Right forelimb (tissue), 1 donor: ENCODE data around the gene ATE1.
"Not testable (repeated sequence)": the region's sequence is repeated elsewhere in the genome, so short reads cannot be mapped to it uniquely, and the experiment has no call there.

Experiments
- DNase-seq: peaks from one replicate; pipeline ENCODE4 v3.0.0-alpha.2; 2018

ATE1 gene

GRCh38 chr10:121826773-121827172, 101.1 kb downstream of the ATE1 start:
- DNase-seq: not testable (repeated sequence)

GRCh38 chr10:121823993-121824463, 103.8 kb downstream of the ATE1 start:
- DNase-seq: no peak

- DNase-seq: no peak
Measured at GRCh38 chr10:121822724-121823123, 105.1 kb downstream of the ATE1 start.

GRCh38 chr10:121822180-121822579, 105.7 kb downstream of the ATE1 start:
- no peak for DNase-seq

GRCh38 chr10:121819049-121819448, 108.8 kb downstream of the ATE1 start:
- DNase-seq: no peak

GRCh38 chr10:121818599-121818998, 109.2 kb downstream of the ATE1 start:
- DNase-seq: no peak

- no peak for DNase-seq
Measured at GRCh38 chr10:121816197-121816596, 111.6 kb downstream of the ATE1 start.

- no peak for DNase-seq
Measured at GRCh38 chr10:121813857-121814256, 114.0 kb downstream of the ATE1 start.

GRCh38 chr10:121813211-121813815, 114.5 kb downstream of the ATE1 start:
- DNase-seq: no peak

GRCh38 chr10:121812031-121812430, 115.8 kb downstream of the ATE1 start:
- no peak for DNase-seq

GRCh38 chr10:121811386-121811785, 116.4 kb downstream of the ATE1 start:
- no peak for DNase-seq

GRCh38 chr10:121808835-121809234, 119.0 kb downstream of the ATE1 start:
- no peak for DNase-seq

- DNase-seq: no peak
Measured at GRCh38 chr10:121804460-121804859, 123.4 kb downstream of the ATE1 start.

GRCh38 chr10:121803611-121804010, 124.2 kb downstream of the ATE1 start:
- no peak for DNase-seq

GRCh38 chr10:121800831-121801230, 127.0 kb downstream of the ATE1 start:
- no peak for DNase-seq

GRCh38 chr10:121800146-121800545, 127.7 kb downstream of the ATE1 start:
- DNase-seq: no peak

- DNase-seq: no peak
Measured at GRCh38 chr10:121797490-121797889, 130.3 kb downstream of the ATE1 start.

GRCh38 chr10:121796342-121796741, 131.5 kb downstream of the ATE1 start:
- DNase-seq: no peak

GRCh38 chr10:121792198-121792597, 135.6 kb downstream of the ATE1 start:
- no peak for DNase-seq

- no peak for DNase-seq
Measured at GRCh38 chr10:121791761-121792160, 136.1 kb downstream of the ATE1 start.

- no peak for DNase-seq
Measured at GRCh38 chr10:121788717-121789116, 139.1 kb downstream of the ATE1 start.

GRCh38 chr10:121788115-121788514, 139.7 kb downstream of the ATE1 start:
- no peak for DNase-seq

GRCh38 chr10:121787169-121787568, 140.7 kb downstream of the ATE1 start:
- DNase-seq: no peak

GRCh38 chr10:121783782-121784372, 144.0 kb downstream of the ATE1 start:
- DNase-seq: no peak

GRCh38 chr10:121781101-121781500, 146.7 kb downstream of the ATE1 start:
- DNase-seq: no peak
